Keratinocyte (primary cell): ENCODE data around the gene BAIAP2. TPM values are rescaled to one million over a fixed set of nuclear protein-coding genes. Genes with fewer than 3 reads are reported as not detected.

Source experiments
- DNase-seq: peaks from one replicate; pipeline ENCODE4 v3.0.0-alpha.2; 2011; ENCODE audit warnings: low read depth, missing footprints, low spot score
- FAIRE-seq: peaks from 2 replicates; lab custom pipeline; 2011; peaks lifted over from hg19 to GRCh38; lab: Jason Lieb, UNC
- H2AFZ ChIP-seq: 2 replicates; pipeline ENCODE4 v1.6.0; 2012; ENCODE audit warnings: low read length, control low read depth, inconsistent platforms; ENCODE audit not compliant: control insufficient read depth
- H3K27ac ChIP-seq: 2 replicates; pipeline ENCODE4 v1.5.1; 2011; ENCODE audit warnings: low read length; ENCODE audit not compliant: control insufficient read depth, insufficient read depth
- H3K27me3 ChIP-seq: 3 replicates; pipeline ENCODE4 v1.6.0; 2011; ENCODE audit warnings: low read length; ENCODE audit not compliant: control insufficient read depth, insufficient read depth; ENCODE audit errors: extremely low read depth
- H3K36me3 ChIP-seq, 2 experiments: 2 replicates in 1 of 2; 3 replicates in 1 of 2; pipeline ENCODE4 v1.5.1; 2011; ENCODE audit warnings: low read length in 2 of 2, mild to moderate bottlenecking in 1 of 2; ENCODE audit not compliant: control insufficient read depth in 2 of 2, insufficient read depth in 2 of 2; ENCODE audit errors: extremely low read depth in 1 of 2
- H3K4me1 ChIP-seq: 3 replicates; pipeline ENCODE4 v1.5.1; 2011; ENCODE audit warnings: low read length; ENCODE audit not compliant: control insufficient read depth, insufficient read depth; ENCODE audit errors: extremely low read depth
- H3K4me2 ChIP-seq: 3 replicates; pipeline ENCODE4 v1.6.0; 2011; ENCODE audit warnings: low read depth, low read length; ENCODE audit not compliant: control insufficient read depth, insufficient read depth; ENCODE audit errors: extremely low read depth
- H3K4me3 ChIP-seq, 3 experiments: fragments of 200-600 bp in 1 of 3; sonication (generic) in 1 of 3; 2 replicates in 2 of 3; 3 replicates in 1 of 3; pipeline ENCODE4 v1.5.1; 2011 to 2016; ENCODE audit warnings: low read length in 3 of 3, mild to moderate bottlenecking in 3 of 3, control low read depth in 2 of 3, inconsistent platforms in 1 of 3, low read depth in 1 of 3, mixed read lengths in 1 of 3, mixed run types in 1 of 3, moderate library complexity in 1 of 3; ENCODE audit not compliant: control insufficient read depth in 2 of 3, insufficient read depth in 2 of 3; ENCODE audit errors: extremely low read depth in 1 of 3
- H3K79me2 ChIP-seq: 2 replicates; pipeline ENCODE4 v1.6.0; 2012; ENCODE audit warnings: low read length; ENCODE audit not compliant: control insufficient read depth, insufficient read depth
- H3K9ac ChIP-seq: 3 replicates; pipeline ENCODE4 v1.6.0; 2011; ENCODE audit warnings: low read length; ENCODE audit not compliant: control insufficient read depth, insufficient read depth; ENCODE audit errors: extremely low read depth
- H3K9me1 ChIP-seq: 3 replicates; pipeline ENCODE4 v1.6.0; 2011; ENCODE audit warnings: low read length; ENCODE audit not compliant: control insufficient read depth, insufficient read depth; ENCODE audit errors: extremely low read depth
- H3K9me3 ChIP-seq: 2 replicates; pipeline ENCODE4 v1.5.1; 2012; ENCODE audit warnings: low read depth, low read length; ENCODE audit not compliant: control insufficient read depth
- H4K20me1 ChIP-seq: 3 replicates; pipeline ENCODE4 v1.6.0; 2011; ENCODE audit warnings: low read length; ENCODE audit not compliant: control insufficient read depth, insufficient read depth; ENCODE audit errors: extremely low read depth
- EZH2 ChIP-seq: IDR thresholded peaks from one replicate; pipeline ENCODE4 v1.6.1; 2012; ENCODE audit warnings: inconsistent platforms, mild to moderate bottlenecking, low read length, moderate library complexity
- dilution Hi-C: fragments of 300-500 bp; cut with MboI; formaldehyde crosslinking; loops from one replicate; pipeline ENCODE4 v1.7.0; 2020; ENCODE audit warnings: low sequenced_read_pairs; ENCODE audit not compliant: extremely low pct_ligation_motif_present
- polyA plus RNA-seq, 5 experiments: library from polyadenylated mRNA; depleted of rRNA in 3 of 5; stranded (reverse) in 3 of 5; stranded (forward) in 1 of 5; unstranded in 1 of 5; fragments of >200 nt; gene quantifications; 1 replicate in 1 of 5; 2 replicates in 3 of 5; 3 replicates in 1 of 5; pipeline versions ENCODE4 v1.2.1 to v1.2.3, GENCODE V29; 2011 to 2012; ENCODE audit warnings: missing spikeins in 2 of 5, low read depth in 1 of 5, low replicate concordance in 1 of 5
- TF ChIP-seq, protein P1 (sequence below), 3 experiments: IDR thresholded peaks in 1 of 3; conservative IDR thresholded peaks in 1 of 3; optimal IDR thresholded peaks in 1 of 3; 2 replicates in 2 of 3; 3 replicates in 1 of 3; pipeline versions ENCODE3 to v1.5.1; 2011; ENCODE audit warnings: low read length in 3 of 3, mild to moderate bottlenecking in 3 of 3, moderate library complexity in 2 of 3, control low read depth in 1 of 3, inconsistent platforms in 1 of 3; ENCODE audit not compliant: insufficient read depth in 2 of 3; ENCODE audit errors: extremely low read depth in 1 of 3

Gene BAIAP2
- polyA plus RNA-seq, 1 donor (not counting 4 experiments of a cell fraction or from before 2014, with no cell fraction given), result 56.7 TPM

DNA sequence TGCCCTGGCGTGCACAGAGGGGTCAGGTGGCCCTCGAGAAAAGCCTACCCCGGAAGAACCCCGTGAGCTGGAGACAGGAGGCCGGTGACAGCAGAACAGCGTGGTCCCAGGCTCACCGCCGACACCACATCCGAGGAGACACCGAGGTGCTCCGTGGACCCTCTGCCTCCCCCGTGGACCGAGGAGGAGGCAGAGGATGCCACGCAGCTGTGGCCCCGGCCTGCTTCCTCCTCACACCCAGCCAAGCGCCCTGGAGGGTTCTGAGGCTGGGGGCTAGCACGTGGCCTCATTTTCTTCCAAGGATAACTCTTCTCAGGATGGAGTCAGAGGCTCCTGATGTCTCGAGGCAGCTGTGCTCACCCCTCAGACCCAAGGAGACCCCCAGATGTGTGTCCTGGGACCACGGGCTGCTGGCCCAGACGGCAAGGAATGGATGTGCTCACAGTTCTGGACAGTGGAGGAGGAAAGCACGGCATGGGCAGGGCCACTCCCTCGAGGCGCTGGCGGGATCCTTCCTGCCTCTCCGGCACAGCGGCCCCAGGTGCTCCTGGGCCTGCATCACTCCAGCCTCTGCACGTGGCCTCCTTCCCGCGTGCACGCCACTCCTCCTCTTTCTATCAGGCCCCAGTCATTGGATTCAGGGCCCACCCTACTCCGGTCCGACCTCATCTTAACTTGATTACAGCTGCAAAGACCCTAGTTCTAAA, 125.9 kb downstream of the BAIAP2 start:
- no peak overlapping the region for H3K9ac ChIP-seq
- FAIRE-seq, result no peak
- H2AFZ ChIP-seq, result no peak overlapping the region
- no peaks in the 10 kb centered on the region for H3K36me3 ChIP-seq
- no peak overlapping the region for H3K27ac ChIP-seq
- H3K79me2 ChIP-seq, result no peaks in the 10 kb centered on the region
- DNase-seq, result no peak
- no peaks in the 10 kb centered on the region for H3K9me3 ChIP-seq
- H3K4me2 ChIP-seq, result no peak overlapping the region
- no peak for TF ChIP-seq EZH2
- TF ChIP-seq, protein P1, sequence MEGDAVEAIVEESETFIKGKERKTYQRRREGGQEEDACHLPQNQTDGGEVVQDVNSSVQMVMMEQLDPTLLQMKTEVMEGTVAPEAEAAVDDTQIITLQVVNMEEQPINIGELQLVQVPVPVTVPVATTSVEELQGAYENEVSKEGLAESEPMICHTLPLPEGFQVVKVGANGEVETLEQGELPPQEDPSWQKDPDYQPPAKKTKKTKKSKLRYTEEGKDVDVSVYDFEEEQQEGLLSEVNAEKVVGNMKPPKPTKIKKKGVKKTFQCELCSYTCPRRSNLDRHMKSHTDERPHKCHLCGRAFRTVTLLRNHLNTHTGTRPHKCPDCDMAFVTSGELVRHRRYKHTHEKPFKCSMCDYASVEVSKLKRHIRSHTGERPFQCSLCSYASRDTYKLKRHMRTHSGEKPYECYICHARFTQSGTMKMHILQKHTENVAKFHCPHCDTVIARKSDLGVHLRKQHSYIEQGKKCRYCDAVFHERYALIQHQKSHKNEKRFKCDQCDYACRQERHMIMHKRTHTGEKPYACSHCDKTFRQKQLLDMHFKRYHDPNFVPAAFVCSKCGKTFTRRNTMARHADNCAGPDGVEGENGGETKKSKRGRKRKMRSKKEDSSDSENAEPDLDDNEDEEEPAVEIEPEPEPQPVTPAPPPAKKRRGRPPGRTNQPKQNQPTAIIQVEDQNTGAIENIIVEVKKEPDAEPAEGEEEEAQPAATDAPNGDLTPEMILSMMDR (optimal IDR thresholded peaks at IDR 0.05 in 1 of 3, IDR thresholded peaks at IDR 0.05 in 1 of 3, conservative IDR thresholded peaks at IDR 0.05 in 1 of 3; ENCODE audit: extremely low read depth in 1 of 3, insufficient read depth in 2 of 3, low read length in 3 of 3), result no peak
- H3K9me1 ChIP-seq, result no peaks in the 10 kb centered on the region
- dilution Hi-C loops, result no loop called here
- peaks cover 2% of the 10 kb centered on the region for H4K20me1 ChIP-seq
- H3K4me3 ChIP-seq, result no peak overlapping the region
- peaks cover 30% of the 10 kb centered on the region for H3K27me3 ChIP-seq
- no peaks in the 10 kb centered on the region for H3K4me1 ChIP-seq

DNA sequence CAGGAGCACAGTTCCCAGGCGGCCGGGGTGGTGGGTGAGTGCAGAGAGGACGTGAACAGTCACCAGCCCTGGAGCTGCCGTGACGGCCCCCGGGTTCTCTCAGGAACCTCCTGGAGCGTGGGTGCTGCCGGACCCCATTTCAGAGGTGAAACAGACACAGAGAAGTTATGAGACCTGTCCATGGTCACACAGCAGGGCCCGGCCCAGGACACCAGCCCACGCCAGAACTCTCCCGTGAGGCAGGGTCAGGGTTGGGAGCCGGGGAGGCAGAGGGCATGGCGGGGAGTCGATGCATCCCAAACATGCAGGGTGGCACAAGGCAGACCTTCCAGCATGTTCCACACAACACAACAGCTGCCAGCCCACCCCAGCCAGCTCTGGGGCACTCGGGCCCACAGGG, 126.6 kb downstream of the BAIAP2 start:
- no peak overlapping the region for H3K4me2 ChIP-seq
- no peaks in the 10 kb centered on the region for H3K79me2 ChIP-seq
- no peak overlapping the region for H3K27ac ChIP-seq
- no peaks in the 10 kb centered on the region for H3K9me1 ChIP-seq
- dilution Hi-C loops, result no loop called here
- no peak overlapping the region for H3K4me3 ChIP-seq
- H3K36me3 ChIP-seq, result no peaks in the 10 kb centered on the region
- no peaks in the 10 kb centered on the region for H3K4me1 ChIP-seq
- peaks cover 2% of the 10 kb centered on the region for H4K20me1 ChIP-seq
- H3K9me3 ChIP-seq, result no peaks in the 10 kb centered on the region
- H3K9ac ChIP-seq, result no peak overlapping the region
- DNase-seq, result no peak
- peaks cover 31% of the 10 kb centered on the region for H3K27me3 ChIP-seq
- no peak for TF ChIP-seq EZH2
- TF ChIP-seq, protein P1 (optimal IDR thresholded peaks at IDR 0.05 in 1 of 3, IDR thresholded peaks at IDR 0.05 in 1 of 3, conservative IDR thresholded peaks at IDR 0.05 in 1 of 3; ENCODE audit: extremely low read depth in 1 of 3, insufficient read depth in 2 of 3, low read length in 3 of 3), result no peak
- no peak for FAIRE-seq
- no peak overlapping the region for H2AFZ ChIP-seq
